CD8-positive, alpha-beta memory T cell (primary cell): Measurements from ENCODE around the gene ANKHD1. TPM values are rescaled to one million over a fixed set of nuclear protein-coding genes. Genes with fewer than 3 reads are reported as not detected.

Experiments
- CTCF ChIA-PET: fragments of 350-600 bp; sonication (Branson Sonifier 250); formaldehyde crosslinking; loops from one replicate; lab custom pipeline; 2021; ENCODE audit warnings: antibody characterized with exemption; lab: Charles Lee
- POLR2A ChIA-PET: fragments of 350-600 bp; sonication (Branson Sonifier 250); formaldehyde crosslinking; loops from one replicate; lab custom pipeline; 2021; ENCODE audit warnings: antibody characterized with exemption; lab: Charles Lee
- DNase-seq, 5 donors: peaks; one replicate each; pipeline versions ENCODE4 v3.0.0 to v3.0.0-alpha.2; 2020 to 2022; ENCODE audit warnings: mixed read lengths in 1 of 5
- H3K27ac ChIP-seq: one replicate; pipeline ENCODE4 v1.7.0; 2013; ENCODE audit warnings: low read depth, mild to moderate bottlenecking, low read length, moderate library complexity
- H3K27me3 ChIP-seq: 2 replicates; pipeline ENCODE4 v1.7.0; 2013; ENCODE audit warnings: low read length, mild to moderate bottlenecking; ENCODE audit not compliant: insufficient read depth, poor library complexity, severe bottlenecking
- H3K36me3 ChIP-seq: 2 replicates; pipeline ENCODE4 v1.7.0; 2013; ENCODE audit warnings: mild to moderate bottlenecking, low read length, moderate library complexity; ENCODE audit not compliant: insufficient read depth
- H3K4me1 ChIP-seq: 2 replicates; pipeline ENCODE4 v1.7.0; 2013; ENCODE audit warnings: mild to moderate bottlenecking, low read length, moderate library complexity; ENCODE audit not compliant: insufficient read depth
- H3K4me3 ChIP-seq: 2 replicates; pipeline ENCODE4 v1.7.0; 2013; ENCODE audit warnings: mild to moderate bottlenecking, low read length
- H3K9me3 ChIP-seq: 2 replicates; pipeline ENCODE4 v1.7.0; 2013; ENCODE audit warnings: mild to moderate bottlenecking, low read length
- H3K27ac Mint-ChIP-seq, 8 donors: one replicate each; pipeline ENCODE4 v1.8.0; 2020 to 2021; ENCODE audit warnings: mixed read lengths in 8 of 8, mild to moderate bottlenecking in 6 of 8, inconsistent platforms in 3 of 8, moderate library complexity in 3 of 8
- H3K27me3 Mint-ChIP-seq, 2 donors: one replicate each; pipeline ENCODE4 v1.8.0; 2020 to 2021; ENCODE audit warnings: mixed read lengths in 2 of 2, mild to moderate bottlenecking in 1 of 2, moderate library complexity in 1 of 2
- H3K36me3 Mint-ChIP-seq, 3 donors: one replicate each; pipeline ENCODE4 v1.8.0; 2020 to 2021; ENCODE audit warnings: mixed read lengths in 3 of 3, inconsistent platforms in 1 of 3, mild to moderate bottlenecking in 1 of 3
- H3K4me1 Mint-ChIP-seq, 3 donors: one replicate each; pipeline ENCODE4 v1.8.0; 2020 to 2021; ENCODE audit warnings: mixed read lengths in 3 of 3, inconsistent platforms in 1 of 3, mild to moderate bottlenecking in 1 of 3
- H3K4me3 Mint-ChIP-seq, 7 donors: one replicate each; pipeline ENCODE4 v1.8.0; 2020 to 2021; ENCODE audit warnings: mixed read lengths in 7 of 7, mild to moderate bottlenecking in 6 of 7, moderate library complexity in 4 of 7, inconsistent platforms in 2 of 7
- H3K9me3 Mint-ChIP-seq, 5 donors: one replicate each; pipeline ENCODE4 v1.8.0; 2020 to 2022; ENCODE audit warnings: mixed read lengths in 5 of 5, mild to moderate bottlenecking in 3 of 5, moderate library complexity in 2 of 5, inconsistent platforms in 1 of 5
- polyA plus RNA-seq: library from polyadenylated mRNA; unstranded; fragments of 300-500 nt; fragmentation: Illumina TruSeq; gene quantifications from one replicate; pipeline ENCODE4 v1.2.3, GENCODE V29; 2021
- total RNA-seq, 2 experiments: library from RNA; stranded (reverse); gene quantifications; one replicate each; pipeline ENCODE4 v1.2.3, GENCODE V29; 2021

The ANKHD1 gene
- total and polyA plus RNA-seq, 3 experiments from 2014 or later: 88.6 to 107 (median 100) TPM

DNA sequence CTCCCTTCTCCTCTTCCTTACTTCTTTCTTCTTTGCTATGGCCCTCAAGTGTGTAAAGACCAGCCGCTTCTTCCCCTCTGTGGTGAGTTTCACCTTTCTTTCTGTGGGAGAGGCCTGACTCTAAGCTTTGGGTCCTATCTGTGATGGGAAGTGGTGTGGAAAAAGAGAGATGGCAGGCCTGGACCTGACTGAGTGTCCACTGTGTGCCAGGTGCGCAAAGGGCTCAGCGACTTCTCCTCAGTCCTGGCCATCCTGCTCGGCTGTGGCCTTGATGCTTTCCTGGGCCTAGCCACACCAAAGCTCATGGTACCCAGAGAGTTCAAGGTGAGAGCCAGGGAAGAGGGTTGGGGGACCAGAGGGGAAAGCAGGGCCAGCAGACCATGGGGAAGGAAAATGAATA is 35.7 kb upstream of the ANKHD1 start:
- Histone ChIP-seq H3K4me3 (no peak overlapping the region), H3K4me1 (peaks cover 4% of the 10 kb centered on the region), H3K27me3 (no peaks in the 10 kb centered on the region), H3K27ac (no peak overlapping the region), H3K36me3 (no peaks in the 10 kb centered on the region), H3K9me3 (no peaks in the 10 kb centered on the region)
- Mint-ChIP-seq H3K4me3 (no peak overlapping the region), H3K27me3 (no peaks in the 10 kb centered on the region), H3K27ac (no peak overlapping the region), H3K4me1 (peaks cover 4 to 8% (median 6%) of the 10 kb centered on the region in 3 donors), H3K36me3 (no peaks in the 10 kb centered on the region), H3K9me3 (no peaks in the 10 kb centered on the region)
- POLR2A ChIA-PET: no interaction called here
- DNase-seq: no peak
- CTCF ChIA-PET: interaction anchor here (4.2 kb wide), 1 partner anchor 354 kb away, joined by 17 read pairs; no protein-coding TSS in a partner anchor

- peaks cover 4 to 8% (median 6%) of the 10 kb centered on the region in 3 donors for H3K4me1 Mint-ChIP-seq
- Histone ChIP-seq H3K27ac (no peak overlapping the region), H3K4me3 (no peak overlapping the region), H3K27me3 (no peaks in the 10 kb centered on the region), H3K9me3 (no peaks in the 10 kb centered on the region), H3K36me3 (no peaks in the 10 kb centered on the region), H3K4me1 (peaks cover 4% of the 10 kb centered on the region)
- H3K9me3 Mint-ChIP-seq: no peaks in the 10 kb centered on the region
- ChIA-PET CTCF (interaction anchor here (4.2 kb wide), 1 partner anchor 354 kb away, joined by 17 read pairs; no protein-coding TSS in a partner anchor), POLR2A (no interaction called here)
- no peak for DNase-seq
- no peak overlapping the region for H3K4me3 Mint-ChIP-seq
- no peak overlapping the region for H3K27ac Mint-ChIP-seq
- H3K27me3 Mint-ChIP-seq: no peaks in the 10 kb centered on the region
- H3K36me3 Mint-ChIP-seq: no peaks in the 10 kb centered on the region
These were observed 34.9 kb upstream of the ANKHD1 start for GRCh38 chr5:140366589-140367255.

- peaks cover 4 to 8% (median 6%) of the 10 kb centered on the region in 3 donors for H3K4me1 Mint-ChIP-seq
- no peaks in the 10 kb centered on the region for H3K9me3 Mint-ChIP-seq
- H3K27ac Mint-ChIP-seq: peak overlapping the region in 1 of 8 donors; percentile 84
- Histone ChIP-seq H3K9me3 (no peaks in the 10 kb centered on the region), H3K27me3 (no peaks in the 10 kb centered on the region), H3K4me3 (no peak overlapping the region), H3K27ac (no peak overlapping the region), H3K4me1 (peaks cover 4% of the 10 kb centered on the region), H3K36me3 (no peaks in the 10 kb centered on the region)
- ChIA-PET POLR2A (no interaction called here), CTCF (no interaction called here)
- no peak for DNase-seq
- H3K27me3 Mint-ChIP-seq: no peaks in the 10 kb centered on the region
- no peak overlapping the region for H3K4me3 Mint-ChIP-seq
- H3K36me3 Mint-ChIP-seq: no peaks in the 10 kb centered on the region
These were observed 34.2 kb upstream of the ANKHD1 start for GRCh38 chr5:140367256-140368013.

DNA sequence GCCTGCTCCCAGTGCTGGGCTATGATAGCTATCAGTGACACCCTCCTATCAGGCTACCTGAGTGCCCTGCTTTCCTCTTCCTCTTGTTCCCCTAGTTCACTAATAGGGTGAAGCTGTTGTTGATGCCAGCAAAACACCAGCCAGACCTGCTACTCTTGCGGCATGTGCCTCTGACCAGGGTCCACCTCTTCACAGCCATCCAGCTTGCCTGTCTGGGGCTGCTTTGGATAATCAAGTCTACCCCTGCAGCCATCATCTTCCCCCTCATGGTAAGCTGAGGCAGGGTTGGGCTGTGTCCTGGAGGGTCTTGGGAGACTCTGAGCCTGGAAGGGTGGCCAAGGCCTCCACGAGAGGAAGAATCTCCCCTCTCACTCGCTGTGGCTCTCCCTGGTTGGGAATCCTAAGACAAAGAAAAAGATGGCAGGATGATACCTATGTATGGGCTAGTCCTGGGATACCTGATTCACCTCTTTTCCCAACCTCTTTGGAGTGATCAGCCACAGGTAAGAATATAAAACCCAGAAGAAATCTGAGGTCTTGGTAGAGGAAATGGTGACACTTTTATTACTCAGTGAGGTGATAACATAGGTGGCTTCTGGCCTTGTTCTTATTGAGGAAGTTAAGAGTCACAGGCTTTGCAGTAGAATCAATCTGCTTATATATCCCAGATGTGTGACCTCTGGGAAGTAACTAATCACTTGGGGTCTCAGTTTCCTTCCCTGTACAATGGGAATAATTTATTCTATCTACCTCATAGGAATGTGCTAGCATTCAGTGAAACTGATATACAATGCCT is 30.1 kb upstream of the ANKHD1 start:
- Histone ChIP-seq H3K27me3 (no peaks in the 10 kb centered on the region), H3K9me3 (no peaks in the 10 kb centered on the region), H3K36me3 (no peaks in the 10 kb centered on the region), H3K4me1 (no peaks in the 10 kb centered on the region), H3K4me3 (no peak overlapping the region), H3K27ac (no peak overlapping the region)
- POLR2A ChIA-PET: no interaction called here
- Mint-ChIP-seq H3K36me3 (no peaks in the 10 kb centered on the region), H3K27ac (no peak overlapping the region), H3K9me3 (no peaks in the 10 kb centered on the region), H3K4me3 (no peak overlapping the region), H3K27me3 (no peaks in the 10 kb centered on the region), H3K4me1 (peaks cover 3 to 5% (median 5%) of the 10 kb centered on the region in 3 donors)
- DNase-seq: no peak
- CTCF ChIA-PET: interaction anchor here (0.9 to 2.7 kb wide), 13 partner anchors 8 to 355 kb away, joined by 3 to 21 read pairs (median 7); partner anchors contain the start of gene ANKHD1

DNA sequence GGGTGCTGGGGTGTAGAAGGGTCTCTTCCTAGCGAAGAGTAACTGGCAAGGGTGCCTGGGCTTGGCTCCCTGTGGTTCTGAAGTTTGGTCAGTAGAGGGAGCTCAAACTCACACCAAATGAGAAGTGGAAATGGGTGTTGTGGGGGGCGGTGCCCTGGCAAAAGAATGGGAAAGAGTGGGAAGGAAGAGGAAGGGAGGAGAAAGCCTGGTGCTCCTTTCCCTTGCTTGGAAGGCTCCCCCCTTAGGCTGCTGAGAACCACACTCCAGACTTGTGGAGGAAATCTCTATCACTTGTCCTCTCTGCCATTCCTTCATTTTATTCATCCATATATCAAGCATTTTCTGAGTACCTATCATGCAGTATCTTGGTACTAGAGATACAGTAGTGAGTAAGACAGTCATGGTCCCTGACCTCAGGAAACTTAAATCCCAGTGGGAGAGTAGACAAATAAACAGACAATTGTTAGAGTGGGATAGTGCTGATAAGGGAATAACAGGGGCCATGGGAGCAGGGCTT is 28.6 kb upstream of the ANKHD1 start:
- Mint-ChIP-seq H3K9me3 (no peaks in the 10 kb centered on the region), H3K36me3 (no peaks in the 10 kb centered on the region), H3K27me3 (no peaks in the 10 kb centered on the region), H3K27ac (peak overlapping the region in 2 of 8 donors; percentile 31 to 51), H3K4me3 (no peak overlapping the region), H3K4me1 (peaks cover 3 to 5% (median 5%) of the 10 kb centered on the region in 3 donors)
- H3K4me1 ChIP-seq: no peaks in the 10 kb centered on the region
- POLR2A ChIA-PET: interaction anchor here (0.6 kb wide), 1 partner anchor 14 kb away, joined by 3 read pairs; no protein-coding TSS in a partner anchor
- no peak overlapping the region for H3K27ac ChIP-seq
- CTCF ChIA-PET: interaction anchor here (0.7 to 2.7 kb wide), 28 partner anchors 8 to 353 kb away, joined by 3 to 21 read pairs (median 4); partner anchors contain the start of genes ANKHD1, HARS1, HARS2 and HBEGF
- no peaks in the 10 kb centered on the region for H3K9me3 ChIP-seq
- H3K27me3 ChIP-seq: no peaks in the 10 kb centered on the region
- no peaks in the 10 kb centered on the region for H3K36me3 ChIP-seq
- peak in 4 of 5 donors; percentile 13 to 55 (median 30) for DNase-seq
- H3K4me3 ChIP-seq: no peak overlapping the region

DNA sequence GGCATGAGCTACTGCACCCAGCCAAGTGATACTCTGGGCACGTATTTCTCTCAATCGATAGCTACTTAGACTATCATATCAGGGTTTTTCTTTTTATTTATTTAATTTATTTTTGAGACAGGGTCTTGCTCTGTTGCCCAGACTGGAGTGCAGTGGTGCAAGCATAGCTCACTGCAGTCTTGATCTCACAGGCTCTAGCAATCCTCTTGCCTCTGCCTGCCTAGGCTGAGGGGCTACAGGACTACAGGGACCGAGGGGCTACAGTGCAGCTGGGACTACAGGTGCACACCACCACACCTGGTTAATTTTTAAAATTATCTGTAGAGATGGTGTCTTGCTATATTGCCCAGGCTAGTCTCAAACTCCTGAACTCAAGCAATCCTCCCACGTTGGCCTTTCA is 20.3 kb upstream of the ANKHD1 start:
- Mint-ChIP-seq H3K27me3 (peaks cover 0 to 5% of the 10 kb centered on the region in 2 donors), H3K4me1 (peaks cover 0 to 2% (median 0%) of the 10 kb centered on the region in 3 donors), H3K27ac (no peak overlapping the region), H3K36me3 (no peaks in the 10 kb centered on the region), H3K4me3 (no peak overlapping the region), H3K9me3 (no peaks in the 10 kb centered on the region)
- Histone ChIP-seq H3K4me1 (no peaks in the 10 kb centered on the region), H3K9me3 (no peaks in the 10 kb centered on the region), H3K4me3 (no peak overlapping the region), H3K27me3 (no peaks in the 10 kb centered on the region), H3K27ac (no peak overlapping the region), H3K36me3 (no peaks in the 10 kb centered on the region)
- no peak for DNase-seq
- POLR2A ChIA-PET: no interaction called here
- CTCF ChIA-PET: interaction anchor here (1.5 to 1.6 kb wide), 2 partner anchors 9 to 18 kb away, joined by 3 to 4 read pairs; no protein-coding TSS in a partner anchor

GRCh38 chr5:140381972-140382371 is 19.7 kb upstream of the ANKHD1 start:
- Histone ChIP-seq H3K27ac (no peak overlapping the region), H3K4me1 (no peaks in the 10 kb centered on the region), H3K9me3 (no peaks in the 10 kb centered on the region), H3K4me3 (no peak overlapping the region), H3K36me3 (no peaks in the 10 kb centered on the region), H3K27me3 (no peaks in the 10 kb centered on the region)
- Mint-ChIP-seq H3K9me3 (no peaks in the 10 kb centered on the region), H3K36me3 (no peaks in the 10 kb centered on the region), H3K4me1 (peaks cover 0 to 2% (median 0%) of the 10 kb centered on the region in 3 donors), H3K27ac (no peak overlapping the region), H3K4me3 (no peak overlapping the region), H3K27me3 (peaks cover 0 to 5% of the 10 kb centered on the region in 2 donors)
- CTCF ChIA-PET: interaction anchor here (1.0 to 1.5 kb wide), 2 partner anchors 9 to 19 kb away, joined by 3 to 4 read pairs; no protein-coding TSS in a partner anchor
- DNase-seq: no peak
- POLR2A ChIA-PET: no interaction called here
